ENCODE results near the gene LCMT2. TPM values are rescaled to one million over a fixed set of nuclear protein-coding genes. Genes with fewer than 3 reads are reported as not detected.

LCMT2 gene
- total RNA-seq, 4 donors from 2014 or later: 3.0 to 6.4 (median 3.4) TPM

DNA sequence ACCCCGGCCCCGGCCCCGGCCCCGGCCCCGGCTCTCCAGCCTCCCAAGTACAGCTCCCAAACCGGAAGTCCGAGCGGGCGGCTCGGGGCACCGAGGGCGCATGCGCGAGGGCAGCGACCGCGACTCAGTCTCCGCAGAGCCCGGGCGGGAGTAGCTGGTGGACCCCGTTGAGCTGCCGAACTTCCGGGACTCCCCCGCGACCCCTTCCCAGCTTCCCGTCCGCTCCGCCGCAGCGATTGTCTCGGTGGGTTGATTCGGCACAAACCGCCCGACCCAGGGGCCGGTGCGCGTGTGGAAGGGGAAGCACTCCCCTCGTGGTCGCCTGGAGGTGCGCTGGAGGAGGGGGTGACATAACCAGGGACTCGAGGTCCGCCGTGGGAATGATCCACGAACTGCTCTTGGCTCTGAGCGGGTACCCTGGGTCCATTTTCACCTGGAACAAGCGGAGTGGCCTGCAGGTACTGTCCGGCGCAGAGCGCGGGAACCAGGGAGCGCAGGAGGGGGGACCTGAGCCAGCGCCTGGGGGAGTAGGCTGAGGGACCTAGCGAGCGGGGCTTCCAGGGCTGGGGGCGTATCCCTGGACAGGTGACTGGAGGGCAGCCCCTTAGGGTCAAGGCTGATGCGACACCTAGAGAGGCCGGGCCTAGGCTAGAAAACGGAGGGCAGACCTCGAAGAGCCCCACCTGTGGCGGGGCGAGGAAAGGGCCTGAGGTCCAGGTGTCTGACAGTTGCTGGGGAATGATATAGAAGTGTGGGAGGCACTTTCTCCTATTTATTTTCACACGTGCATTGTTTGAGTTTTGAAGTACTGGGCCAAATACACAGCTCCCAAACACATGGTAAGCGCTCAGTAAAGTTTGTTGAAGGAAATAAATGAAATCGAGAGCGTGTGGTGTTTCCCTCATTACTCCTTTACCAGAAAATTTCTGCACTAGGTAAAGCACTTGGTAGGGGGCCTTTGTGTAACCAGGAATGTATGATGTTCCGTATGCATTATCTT is 40.9 kb upstream of the LCMT2 start, which contains the start of the genes TUBGCP4 and ZSCAN29:
Gene TUBGCP4, plus strand, starts transcription at position 127 of the 1,000 bp plus-strand sequence. Its CDS starts 254 bp downstream, at position 381.
Gene ZSCAN29, minus strand, starts transcription at position 69 of the 1,000 bp plus-strand sequence. CDS start 1,130 bp downstream, outside the sequence.
- 2 to 26% methylated on average over 5 to 45 of the region's 66 CpGs for WGBS, 2 donors (ENCODE audit: low coverage in 1 of 2)

GRCh38 chr15:43370310-43370974 is 40.1 kb upstream of the LCMT2 start:
- Histone ChIP-seq H3K9me3 (no peaks in the 10 kb centered on the region), H3K27me3 (no peaks in the 10 kb centered on the region), H3K4me1 (peaks cover 7 to 32% (median 27%) of the 10 kb centered on the region in 4 donors), H3K36me3 (peaks cover 0 to 12% (median 6%) of the 10 kb centered on the region in 4 donors), H3K27ac (peak overlapping the region; percentile 80 to 85 (median 81)), H3K4me3 (peak overlapping the region; percentile 56 to 67 (median 67))
- TF ChIP-seq POLR2A (IDR thresholded peaks at IDR 0.05): no peak
- TF ChIP-seq CTCF (IDR thresholded peaks at IDR 0.05): no peak
- TF ChIP-seq POLR2AphosphoS5 (IDR thresholded peaks at IDR 0.05): no peak
- no peak for TF ChIP-seq EP300 (IDR thresholded peaks at IDR 0.05; ENCODE audit: low read depth)
- in situ Hi-C loops (cut with MboI; ENCODE audit: low pct_ligation_motif_present in 1 of 4, low pct_unique_long_range_greater_than_20kb in 1 of 4, low sequenced_read_pairs in 3 of 4) (no loop called here), intact Hi-C loops (cut with DNase I; ENCODE audit: low total_unique reads) (no loop called here)
- peak; percentile 22 for DNase-seq
- 4 to 6% methylated on average over 5 to 31 of the region's 45 CpGs for WGBS, 2 donors (ENCODE audit: low coverage in 1 of 2)

More for the DNA sequence above, 40.9 kb upstream of the LCMT2 start, which contains the start of the genes TUBGCP4 and ZSCAN29:
- no peaks in the 10 kb centered on the region for H3K9me3 ChIP-seq
- H3K4me1 ChIP-seq: peaks cover 7 to 32% (median 27%) of the 10 kb centered on the region in 4 donors
- H3K27ac ChIP-seq: peak within 1 kb of the TSS; percentile 80 to 85 (median 81)
- in situ Hi-C loops (cut with MboI; ENCODE audit: low pct_ligation_motif_present in 1 of 4, low pct_unique_long_range_greater_than_20kb in 1 of 4, low sequenced_read_pairs in 3 of 4) (no loop called here), intact Hi-C loops (cut with DNase I; ENCODE audit: low total_unique reads) (no loop called here)
- peak; percentile 81 for DNase-seq
- no peaks in the 10 kb centered on the region for H3K27me3 ChIP-seq
- peak within 1 kb of the TSS; percentile 56 to 67 (median 67) for H3K4me3 ChIP-seq
- H3K36me3 ChIP-seq: peaks cover 0 to 7% (median 2%) of the 10 kb centered on the region in 4 donors
- TF ChIP-seq EP300 (IDR thresholded peaks at IDR 0.05; ENCODE audit: low read depth) (no peak), CTCF (IDR thresholded peaks at IDR 0.05) (peak; percentile 2 to 61 (median 40)), POLR2AphosphoS5 (IDR thresholded peaks at IDR 0.05) (peak in 2 of 3 donors; percentile 31 to 58), POLR2A (IDR thresholded peaks at IDR 0.05) (peak; percentile 59)

DNA sequence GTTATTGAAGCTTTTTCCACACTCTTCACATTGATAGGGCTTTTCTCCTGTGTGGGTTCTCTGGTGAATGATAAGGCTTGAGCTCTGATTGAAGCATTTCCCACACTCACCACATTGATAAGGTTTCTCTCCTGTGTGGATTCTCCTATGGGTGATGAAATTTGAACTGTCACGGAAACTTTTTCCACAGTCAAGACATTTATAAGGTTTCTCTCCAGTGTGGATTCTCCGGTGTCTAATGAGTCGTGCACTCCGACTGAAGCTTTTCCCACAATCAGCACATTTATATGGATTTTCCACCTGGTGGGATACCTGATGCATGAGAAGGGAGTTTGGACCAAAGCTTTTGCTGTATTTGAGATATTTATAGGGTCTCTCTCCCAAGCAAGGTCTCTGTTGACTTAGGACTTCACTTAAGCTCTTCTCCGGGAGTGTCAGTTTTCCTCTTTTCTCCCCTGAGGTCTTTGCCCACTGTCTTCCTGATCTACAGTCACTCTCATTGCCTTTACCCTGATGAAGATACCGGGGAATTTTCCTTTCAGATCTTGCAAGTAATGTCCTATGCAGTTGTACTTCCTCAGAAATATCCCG is 31.0 kb upstream of the LCMT2 start:
- Histone ChIP-seq H3K9me3 (peaks cover 44 to 53% of the 10 kb centered on the region in 2 donors), H3K27ac (no peak overlapping the region), H3K27me3 (no peaks in the 10 kb centered on the region), H3K4me3 (peak overlapping the region in 1 of 4 donors; percentile 0), H3K36me3 (peaks cover 0 to 80% (median 42%) of the 10 kb centered on the region in 4 donors), H3K4me1 (no peaks in the 10 kb centered on the region)
- 98 to 100% methylated on average over 3 to 7 of the region's 7 CpGs for WGBS, 2 donors (ENCODE audit: low coverage in 1 of 2)
- in situ Hi-C loops (cut with MboI; ENCODE audit: low pct_ligation_motif_present in 1 of 4, low pct_unique_long_range_greater_than_20kb in 1 of 4, low sequenced_read_pairs in 3 of 4): no loop called here
- intact Hi-C loops (cut with DNase I; ENCODE audit: low total_unique reads): no loop called here
- DNase-seq: no peak
- TF ChIP-seq POLR2A (IDR thresholded peaks at IDR 0.05): no peak
- TF ChIP-seq EP300 (IDR thresholded peaks at IDR 0.05; ENCODE audit: low read depth): no peak
- TF ChIP-seq CTCF (IDR thresholded peaks at IDR 0.05): no peak
- TF ChIP-seq POLR2AphosphoS5 (IDR thresholded peaks at IDR 0.05): no peak

All from transverse colon (tissue), 4 donors.